Mucosa of gallbladder (tissue), 1 donor: Measurements from ENCODE around the gene YTHDF1. TPM values are rescaled to one million over a fixed set of nuclear protein-coding genes. Genes with fewer than 3 reads are reported as not detected.
"Not testable (repeated sequence)": the region's sequence is repeated elsewhere in the genome, so short reads cannot be mapped to it uniquely, and the experiment has no call there.

Source experiments
- DNase-seq: peaks from one replicate; pipeline ENCODE4 v3.0.0-alpha.2; 2020; ENCODE audit warnings: low spot score
- total RNA-seq: library from RNA; stranded (reverse); gene quantifications from one replicate; pipeline ENCODE4 v1.2.1, GENCODE V29; 2021
- donor health status: DM: no; HTN: no; CAD: no.

Gene YTHDF1
- total RNA-seq, 1 donor from 2014 or later, result 40.8 TPM

- no peak for DNase-seq
Observed at GRCh38 chr20:63173552-63174191, 42.3 kb downstream of the YTHDF1 start.

DNA sequence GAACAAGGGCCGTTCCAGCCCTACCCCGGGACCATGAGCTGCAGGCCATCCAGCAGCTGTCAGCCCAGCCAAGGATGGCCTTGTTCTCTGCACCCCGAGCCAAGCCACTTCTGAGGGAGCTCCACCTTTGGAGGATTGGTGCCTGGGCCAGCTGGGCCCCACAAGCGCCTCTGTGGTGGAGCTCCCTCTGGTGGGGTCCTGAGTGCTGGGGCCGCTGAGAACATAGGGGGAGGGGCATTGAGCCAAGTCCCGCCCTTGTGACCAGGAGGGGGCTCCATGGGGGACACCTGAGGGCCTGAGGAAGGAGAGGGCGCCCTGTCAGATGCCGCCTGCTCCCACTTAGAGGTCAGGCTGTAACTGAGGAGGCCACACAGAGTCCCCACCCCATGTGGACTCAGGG, 43.2 kb downstream of the YTHDF1 start:
- DNase-seq, result no peak

DNA sequence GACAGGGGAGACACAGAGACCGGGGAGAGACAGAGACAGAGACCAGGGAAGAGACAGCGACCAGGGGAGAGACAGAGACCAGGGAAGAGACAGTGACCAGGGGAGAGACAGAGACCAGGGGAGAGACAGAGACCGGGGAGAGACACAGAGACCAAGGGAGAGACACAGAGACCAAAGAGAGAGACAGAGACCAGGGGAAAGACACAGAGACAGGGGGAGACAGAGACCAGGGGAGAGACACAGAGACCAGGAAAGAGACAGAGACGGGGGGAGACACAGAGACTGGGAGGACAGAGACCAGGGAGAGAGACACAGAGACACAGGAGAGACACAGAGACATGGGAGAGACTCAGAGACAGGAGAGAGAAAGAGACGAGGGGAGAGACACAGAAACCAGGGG, 43.9 kb downstream of the YTHDF1 start:
- no peak for DNase-seq

DNA sequence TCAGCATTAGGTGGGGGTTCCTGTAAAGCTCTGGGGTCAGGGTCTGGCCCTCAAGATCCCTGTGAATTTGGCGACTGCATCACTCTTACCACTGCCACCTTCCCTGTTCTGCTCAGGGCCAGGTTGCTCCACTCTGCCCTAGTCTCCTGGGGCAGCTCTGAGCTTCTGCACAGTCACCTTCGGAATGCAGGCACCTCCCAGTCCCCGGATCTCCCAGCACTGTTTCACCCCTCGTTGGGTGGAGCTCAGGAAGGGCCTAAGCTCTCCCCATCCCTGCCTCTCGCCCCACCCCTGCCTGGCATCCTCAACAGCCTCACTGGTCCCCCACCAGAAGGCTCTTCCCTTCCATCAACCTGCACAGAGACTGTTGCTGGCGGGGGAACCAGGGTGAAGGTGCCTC, 46.2 kb downstream of the YTHDF1 start:
- DNase-seq, result no peak

- DNase-seq, result no peak
Observed at GRCh38 chr20:63168861-63169260, 47.1 kb downstream of the YTHDF1 start.

DNA sequence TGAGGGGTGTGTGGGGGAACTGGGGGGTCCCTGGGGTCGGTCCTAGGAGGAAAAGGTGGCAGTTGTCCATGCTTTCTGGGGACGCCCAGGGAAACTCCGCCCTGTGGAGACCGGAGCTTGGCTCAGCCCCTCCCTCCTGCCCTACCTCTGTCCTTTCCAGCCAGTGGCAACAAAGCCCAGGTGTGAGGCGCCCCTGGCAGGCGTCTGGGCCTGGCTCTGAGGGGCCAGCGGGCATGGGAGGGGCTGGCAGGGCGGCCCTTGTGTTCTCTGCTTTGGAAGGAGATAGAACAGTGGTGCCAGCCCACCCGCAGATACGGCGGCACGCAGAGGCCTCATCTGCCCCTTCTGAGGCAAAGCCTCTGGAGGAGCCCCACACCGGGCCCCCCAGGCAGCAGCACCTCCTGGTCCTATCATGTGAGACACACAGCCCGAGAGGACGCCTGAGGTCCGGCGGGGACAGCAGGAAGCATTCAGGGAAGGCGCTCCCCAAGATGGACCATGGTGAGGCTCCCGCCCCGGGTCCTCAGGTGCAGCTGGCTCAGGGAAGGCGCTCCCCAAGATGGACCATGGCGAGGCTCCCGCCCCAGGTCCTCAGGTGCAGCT, 47.9 kb downstream of the YTHDF1 start:
- no peak for DNase-seq

DNA sequence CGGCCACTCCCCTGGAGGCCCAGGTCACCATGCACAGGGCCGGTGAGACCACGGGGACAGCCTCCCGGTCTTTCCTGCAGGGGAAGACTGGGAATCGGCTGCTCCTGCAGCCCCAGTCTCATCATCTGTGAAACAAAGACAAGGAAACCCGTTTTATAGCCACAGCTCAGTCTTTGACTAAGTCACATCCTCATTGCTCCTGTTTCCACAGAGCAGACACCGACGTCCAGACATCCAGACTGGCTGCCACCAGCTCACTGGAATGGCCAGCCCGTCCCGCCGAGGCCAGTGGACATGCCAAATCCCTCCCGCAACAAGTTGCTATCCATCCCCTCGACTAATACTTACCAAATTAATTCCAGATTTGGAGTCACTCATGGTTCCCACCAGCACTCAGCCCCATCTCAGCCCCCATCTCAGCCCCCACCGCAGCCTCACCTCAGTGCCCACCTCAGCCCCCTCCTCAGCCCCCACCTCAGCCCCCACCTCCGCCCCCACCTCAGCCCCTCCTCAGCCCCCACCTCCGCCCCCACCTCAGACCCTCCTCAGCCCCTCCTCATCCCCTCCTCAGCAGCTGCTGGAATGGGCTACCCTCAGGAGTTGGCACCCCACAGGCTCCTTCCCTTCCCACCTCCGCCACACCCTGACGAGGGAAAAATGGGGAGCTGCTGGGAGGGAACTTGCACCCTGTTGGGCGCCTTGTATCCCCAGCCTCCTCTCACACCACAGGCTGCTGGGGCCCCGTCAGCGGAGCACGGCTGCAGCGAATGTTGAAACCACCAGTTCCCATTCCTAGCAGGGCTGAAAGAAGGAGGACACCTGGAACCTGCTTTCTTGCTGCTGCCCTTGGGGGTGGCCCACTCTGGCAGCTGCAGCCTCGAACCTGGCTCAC, 48.7 kb downstream of the YTHDF1 start:
- no peak for DNase-seq

DNA sequence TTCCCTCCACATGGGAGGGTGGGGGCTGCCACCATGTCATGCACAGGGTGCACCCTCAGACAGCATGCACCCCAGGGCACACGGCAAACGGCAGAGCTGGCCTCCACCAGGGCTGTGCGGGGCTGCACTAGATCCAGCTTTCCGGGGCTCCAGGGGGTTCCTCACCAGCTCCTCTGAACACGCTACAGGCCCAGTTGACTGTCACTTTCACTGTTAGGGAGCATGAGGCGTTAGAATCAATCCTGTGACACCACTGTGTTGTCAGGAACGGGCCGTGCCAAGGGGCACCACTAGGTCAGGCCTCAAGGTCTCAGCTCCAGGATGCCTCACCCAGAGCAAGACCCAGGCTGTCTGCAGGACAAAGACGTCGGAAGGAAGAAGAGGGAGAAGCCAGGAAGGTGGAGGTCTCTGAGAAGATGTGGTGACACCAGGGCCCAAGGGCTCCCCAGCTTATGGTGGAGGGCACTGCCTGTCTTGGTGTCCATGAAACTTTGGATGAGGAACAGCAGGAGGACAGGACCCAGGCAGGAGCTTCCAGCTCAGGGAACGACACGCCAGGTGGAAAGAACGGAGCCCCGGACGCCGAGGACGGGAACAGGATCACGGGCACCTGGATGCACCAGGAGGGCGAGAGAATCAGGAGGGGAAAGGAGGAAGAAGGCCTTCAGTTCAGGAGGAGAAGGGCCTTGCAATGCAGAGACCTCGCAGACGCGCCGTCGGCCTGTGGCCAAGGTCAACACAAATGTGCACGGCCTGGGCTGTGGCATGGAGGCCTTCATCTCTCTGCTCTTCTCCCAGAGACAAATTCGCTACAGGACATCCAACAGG, 49.5 kb downstream of the YTHDF1 start:
- no peak for DNase-seq

GRCh38 chr20:63165356-63166192, 50.4 kb downstream of the YTHDF1 start:
- no peak for DNase-seq

DNA sequence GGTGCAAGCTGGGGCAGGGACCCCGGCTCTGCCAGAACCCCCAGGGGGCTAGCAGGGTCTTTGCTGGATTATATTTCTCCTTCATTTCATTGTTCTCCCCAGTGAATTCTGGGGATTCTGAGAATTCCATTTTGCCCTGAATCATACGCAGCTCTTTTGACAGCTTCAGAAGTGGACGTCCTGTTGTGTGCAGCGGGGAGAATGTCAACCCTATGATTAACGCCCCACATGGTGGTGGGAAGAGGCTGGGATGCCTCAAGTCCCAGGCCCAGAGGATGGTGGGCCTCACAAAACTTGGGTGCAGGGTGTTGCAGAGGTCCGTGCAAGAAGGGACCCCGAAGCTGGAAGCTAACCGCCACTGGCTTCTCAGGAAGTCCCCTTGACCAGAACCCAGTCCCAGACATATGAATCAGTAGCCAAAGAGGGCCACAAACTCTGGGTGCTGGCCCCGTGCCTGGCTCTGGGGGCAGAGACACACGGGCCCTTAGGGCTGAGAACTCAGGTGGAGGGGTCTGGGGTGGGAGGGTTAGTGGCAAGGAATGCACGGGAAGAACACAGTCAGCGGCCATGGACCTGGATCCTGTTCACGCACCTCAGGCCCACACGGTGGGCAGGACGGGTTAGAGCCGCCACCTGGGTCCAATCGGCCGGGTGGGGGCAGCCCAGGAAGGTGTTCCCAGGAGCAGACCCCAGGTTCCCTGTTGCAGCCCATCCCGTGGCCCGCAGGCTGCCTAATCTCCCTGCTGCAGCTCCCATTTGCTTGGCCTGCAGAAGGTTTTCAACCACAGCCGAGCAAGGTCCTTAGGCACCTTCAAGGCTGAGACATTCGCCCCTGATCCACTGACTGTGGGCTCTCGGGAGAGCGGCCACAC, 51.2 kb downstream of the YTHDF1 start:
- no peak for DNase-seq

DNA sequence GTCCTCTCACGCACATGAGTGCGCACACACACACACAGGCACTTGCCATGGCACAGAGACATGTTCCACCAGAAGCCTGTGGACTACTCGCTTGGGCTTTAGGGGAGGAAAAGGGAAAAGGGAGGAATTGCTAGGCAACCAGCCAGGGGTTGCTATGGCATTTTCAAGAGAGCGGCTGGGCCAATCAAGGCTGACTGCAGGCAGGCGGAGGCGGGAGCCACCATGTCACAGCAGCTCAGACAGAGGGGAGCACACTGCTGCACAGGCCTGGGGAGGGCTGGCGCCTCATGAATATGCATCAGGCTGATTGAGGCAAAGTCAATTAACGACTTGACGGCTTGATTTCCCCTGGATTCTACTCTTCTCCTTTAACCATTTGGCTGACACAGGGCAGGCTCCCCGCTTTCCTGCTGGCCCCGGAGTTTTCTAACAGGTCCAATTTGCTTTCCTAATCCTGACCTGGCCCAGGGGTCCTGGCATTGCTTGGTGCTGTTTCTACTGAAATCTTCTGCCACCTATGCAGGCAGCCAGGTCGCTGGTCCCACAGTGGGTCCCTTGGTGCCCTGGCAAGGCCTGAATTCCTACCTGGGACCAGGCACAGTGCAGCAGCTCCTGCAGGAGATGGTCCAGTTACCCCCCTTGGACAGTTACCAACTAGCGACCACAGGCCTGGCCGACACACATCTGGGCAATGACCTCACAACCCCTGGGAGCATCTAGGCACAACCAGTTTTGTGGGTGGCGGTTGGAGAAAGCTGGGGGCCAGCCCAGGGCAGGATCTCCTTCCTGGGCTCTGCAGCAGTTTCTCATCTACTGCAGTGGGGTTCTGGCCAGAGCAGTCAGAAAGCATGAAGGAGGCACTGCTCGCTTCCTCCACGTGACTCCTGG, 52.1 kb downstream of the YTHDF1 start:
- no peak for DNase-seq

- DNase-seq, result no peak
Observed at GRCh38 chr20:63163171-63163570, 52.8 kb downstream of the YTHDF1 start.

- DNase-seq, result no peak
Observed at GRCh38 chr20:63162206-63162795, 53.6 kb downstream of the YTHDF1 start.

DNA sequence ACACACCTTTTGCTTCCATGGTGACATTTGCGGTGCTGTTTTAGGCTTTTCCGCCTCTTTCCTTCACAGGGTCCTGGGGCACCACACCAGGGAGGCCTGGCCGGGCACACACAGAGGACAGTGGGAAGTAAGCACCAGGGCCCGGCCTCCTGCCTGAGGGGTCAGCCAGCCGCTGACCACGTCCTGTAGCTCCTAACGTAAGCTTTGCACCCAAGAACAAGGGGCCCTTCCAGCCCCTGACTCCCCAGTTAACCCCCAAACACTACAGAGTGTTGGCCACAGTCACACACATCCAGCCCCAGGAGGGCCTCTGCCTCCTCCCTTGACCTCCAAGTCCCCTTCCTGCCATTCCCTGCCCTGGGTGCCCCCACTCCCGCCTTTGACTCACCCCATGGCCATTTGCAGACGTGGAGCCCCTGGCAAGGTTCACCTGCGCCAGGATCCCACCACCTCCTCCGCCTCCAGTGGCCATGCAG, 54.7 kb downstream of the YTHDF1 start:
- DNase-seq, result no peak

DNA sequence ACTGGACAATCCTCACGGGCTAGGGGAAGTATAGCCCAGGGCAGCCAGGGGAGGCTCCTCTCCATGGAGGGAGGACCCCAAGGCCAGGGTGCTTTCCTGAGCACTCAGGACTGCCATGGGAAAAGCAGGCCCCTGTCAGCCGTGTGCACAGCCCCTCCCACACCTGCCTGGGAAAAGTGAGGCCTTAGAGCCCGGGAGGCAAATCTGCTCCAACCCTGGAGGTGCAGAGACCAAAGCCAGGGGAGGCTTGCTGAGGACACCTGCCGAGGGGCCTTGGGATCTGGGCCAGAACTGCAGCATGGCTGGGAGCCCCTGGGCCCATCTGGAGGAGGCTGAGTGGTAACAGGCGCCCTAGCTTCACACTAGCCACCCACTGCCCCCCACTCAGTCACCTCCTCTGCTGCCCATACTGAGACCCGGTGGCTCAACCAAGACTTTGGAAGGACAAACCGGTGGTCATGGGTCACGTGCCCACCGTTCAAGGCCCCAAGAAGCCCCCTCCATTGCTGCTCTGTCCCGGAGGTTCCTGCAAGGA, 55.2 kb downstream of the YTHDF1 start:
- DNase-seq, result no peak

DNA sequence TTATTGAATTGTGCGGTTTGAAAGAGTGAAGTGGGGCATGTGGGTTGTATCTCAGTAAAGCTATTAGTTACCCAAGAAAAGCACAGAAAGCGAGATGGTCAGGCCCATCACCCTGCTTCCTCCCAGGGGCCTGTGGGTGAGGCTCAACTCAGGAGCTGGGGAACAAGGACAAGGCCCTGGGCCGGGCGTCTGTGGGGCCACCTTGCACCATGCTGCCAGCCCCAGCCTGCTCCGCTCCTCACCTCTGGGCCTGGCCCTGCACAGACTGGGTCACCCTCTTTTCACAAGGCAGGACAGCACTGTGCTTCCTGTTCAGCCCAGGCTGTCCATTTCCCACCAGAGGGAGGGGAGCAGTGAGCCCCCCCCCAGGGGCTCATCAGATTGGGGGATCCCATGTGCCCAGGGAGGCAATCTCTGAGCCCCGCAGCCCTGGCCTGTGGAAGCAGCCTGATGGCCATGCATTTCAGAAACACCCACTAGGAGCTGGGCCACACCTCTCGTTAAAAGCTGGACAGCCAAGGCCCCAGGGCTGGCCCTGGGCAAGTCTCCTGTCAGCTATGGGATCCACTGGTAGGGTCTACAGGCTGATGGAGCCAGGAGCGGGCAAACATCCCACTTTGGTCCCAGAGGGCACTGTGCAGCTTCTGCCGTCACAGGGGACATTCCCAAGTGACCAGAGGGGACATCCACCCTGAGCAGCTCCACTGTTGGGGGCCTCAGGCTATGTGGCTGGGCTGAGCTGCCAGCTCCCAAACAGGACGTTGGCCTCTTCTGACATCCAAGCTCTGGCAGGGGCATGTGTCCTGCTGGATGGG, 55.9 kb downstream of the YTHDF1 start:
- no peak for DNase-seq

- not testable (repeated sequence) for DNase-seq
Observed at GRCh38 chr20:63159251-63159650, 56.7 kb downstream of the YTHDF1 start.
